Kidney epithelial cell (primary cell): ENCODE results near the gene SDK2. TPM values are rescaled to one million over a fixed set of nuclear protein-coding genes. Genes with fewer than 3 reads are reported as not detected.

Experiments used
- DNase-seq: peaks from one replicate; pipeline ENCODE4 v3.0.0-alpha.2; 2010; ENCODE audit warnings: low read depth
- H3K27me3 ChIP-seq: 2 replicates; pipeline ENCODE4 v1.6.0; 2011; ENCODE audit warnings: low read length; ENCODE audit not compliant: control insufficient read depth, insufficient read depth
- H3K36me3 ChIP-seq: 2 replicates; pipeline ENCODE4 v1.5.1; 2011; ENCODE audit warnings: low read length; ENCODE audit not compliant: control insufficient read depth, insufficient read depth
- H3K4me3 ChIP-seq: 2 replicates; pipeline ENCODE4 v1.5.1; 2011; ENCODE audit warnings: low read depth, mild to moderate bottlenecking, control low read depth, low read length
- CTCF ChIP-seq: IDR thresholded peaks from 2 replicates; pipeline ENCODE4 v1.5.1; 2011; ENCODE audit warnings: mild to moderate bottlenecking, moderate library complexity, low read length, control low read depth, inconsistent platforms; ENCODE audit not compliant: insufficient read depth, poor library complexity, severe bottlenecking
- total RNA-seq: library from RNA; depleted of rRNA; stranded (reverse); fragments of >200 nt; gene quantifications from 2 replicates; pipeline ENCODE4 v1.2.3, GENCODE V29; 2015

The SDK2 gene
- total RNA-seq, 1 donor from 2014 or later, result 1.2 TPM

GRCh38 chr17:73514146-73514863 is 129.9 kb downstream of the SDK2 start:
- Histone ChIP-seq H3K4me3 (no peak overlapping the region), H3K27me3 (peaks cover 3% of the 10 kb centered on the region), H3K36me3 (no peaks in the 10 kb centered on the region)
- no peak for TF ChIP-seq CTCF
- DNase-seq, result no peak

- no peak overlapping the region for H3K4me3 ChIP-seq
- no peak for TF ChIP-seq CTCF
- DNase-seq, result no peak
- H3K36me3 ChIP-seq, result no peaks in the 10 kb centered on the region
- peaks cover 3% of the 10 kb centered on the region for H3K27me3 ChIP-seq
These were observed 130.8 kb downstream of the SDK2 start for GRCh38 chr17:73513426-73513825.

GRCh38 chr17:73511719-73512115 is 132.5 kb downstream of the SDK2 start:
- H3K4me3 ChIP-seq, result no peak overlapping the region
- no peak for TF ChIP-seq CTCF
- H3K27me3 ChIP-seq, result peaks cover 3% of the 10 kb centered on the region
- no peaks in the 10 kb centered on the region for H3K36me3 ChIP-seq
- DNase-seq, result no peak

- Histone ChIP-seq H3K27me3 (peaks cover 5% of the 10 kb centered on the region), H3K4me3 (no peak overlapping the region), H3K36me3 (no peaks in the 10 kb centered on the region)
- no peak for TF ChIP-seq CTCF
- DNase-seq, result no peak
These were observed 133.1 kb downstream of the SDK2 start for GRCh38 chr17:73510981-73511718.

- Histone ChIP-seq H3K4me3 (no peak overlapping the region), H3K36me3 (no peaks in the 10 kb centered on the region), H3K27me3 (peaks cover 5% of the 10 kb centered on the region)
- no peak for DNase-seq
- no peak for TF ChIP-seq CTCF
These were observed 135.2 kb downstream of the SDK2 start for GRCh38 chr17:73508931-73509605.
